Measurements from ENCODE around the gene JCHAIN.

GRCh38 chr4:70614184-70614555 lies 52.1 kb downstream of the JCHAIN start:
- TF ChIP-seq ARNTL (CRISPR knock-in tag; IDR thresholded peaks at IDR 0.05; ENCODE audit: borderline replicate concordance, low read depth), result no peak
- no peak for TF ChIP-seq ZFP30 (CRISPR knock-in tag; IDR thresholded peaks at IDR 0.05)
- TF ChIP-seq ZFP3 (CRISPR knock-in tag; IDR thresholded peaks at IDR 0.05), result no peak
- TF ChIP-seq GLIS3 (CRISPR knock-in tag; IDR thresholded peaks at IDR 0.05), result no peak
- no peak for TF ChIP-seq ESRRG (CRISPR knock-in tag; IDR thresholded peaks at IDR 0.05)
- TF ChIP-seq ISL1 (CRISPR knock-in tag; IDR thresholded peaks at IDR 0.05), result no peak
- no peak for TF ChIP-seq TSHZ2 (CRISPR knock-in tag; IDR thresholded peaks at IDR 0.05)
- no peak for TF ChIP-seq CSDC2 (CRISPR knock-in tag; IDR thresholded peaks at IDR 0.05)
- TF ChIP-seq ZNF8 (CRISPR knock-in tag; IDR thresholded peaks at IDR 0.05), result no peak
- TF ChIP-seq PATZ1 (CRISPR knock-in tag; IDR thresholded peaks at IDR 0.05; ENCODE audit: borderline replicate concordance), result no peak
- no peak for TF ChIP-seq TOX (CRISPR knock-in tag; IDR thresholded peaks at IDR 0.05; ENCODE audit: borderline replicate concordance)
- TF ChIP-seq ZC3H10 (CRISPR knock-in tag; IDR thresholded peaks at IDR 0.05), result no peak
- TF ChIP-seq BACH2 (CRISPR knock-in tag; IDR thresholded peaks at IDR 0.05; ENCODE audit: borderline replicate concordance), result no peak
- TF ChIP-seq CSRNP3 (CRISPR knock-in tag; IDR thresholded peaks at IDR 0.05), result no peak

Data from SK-N-SH treated with all-trans-retinoic acid at 6 μM for 48 hours (cell line).